Tongue (tissue), 2 donors: ENCODE measurements around the gene CHN2. TPM values are rescaled to one million over a fixed set of nuclear protein-coding genes. Genes with fewer than 3 reads are reported as not detected.

ENCODE experiments used
- DNase-seq: peaks from one replicate; pipeline ENCODE4 v3.0.0-alpha.2; 2015
- total RNA-seq: library from RNA; depleted of rRNA; stranded (reverse); fragments of >200 nt; gene quantifications from one replicate; pipeline ENCODE4 v1.2.3, GENCODE V29; 2014

Gene CHN2
- total RNA-seq, 1 donor from 2014 or later, result 7.6 TPM

- DNase-seq, result no peak
Observed at GRCh38 chr7:29335188-29336083, 140.9 kb downstream of the CHN2 start.

GRCh38 chr7:29337546-29338116 is 143.1 kb downstream of the CHN2 start:
- peak; percentile 32 for DNase-seq

GRCh38 chr7:29340696-29341095 is 146.1 kb downstream of the CHN2 start:
- DNase-seq, result peak; percentile 42

GRCh38 chr7:29341156-29341555 is 146.6 kb downstream of the CHN2 start:
- DNase-seq, result no peak

- DNase-seq, result no peak
Observed at GRCh38 chr7:29342761-29343160, 148.2 kb downstream of the CHN2 start.

- no peak for DNase-seq
Observed at GRCh38 chr7:29343399-29343798, 148.8 kb downstream of the CHN2 start.

GRCh38 chr7:29344334-29344978 is 149.9 kb downstream of the CHN2 start:
- DNase-seq, result no peak

GRCh38 chr7:29345590-29345989 is 151.0 kb downstream of the CHN2 start:
- DNase-seq, result peak; percentile 59

GRCh38 chr7:29346231-29346978 is 151.8 kb downstream of the CHN2 start:
- no peak for DNase-seq

GRCh38 chr7:29349362-29349761 is 154.8 kb downstream of the CHN2 start:
- no peak for DNase-seq

GRCh38 chr7:29350351-29350750 is 155.8 kb downstream of the CHN2 start:
- DNase-seq, result no peak

GRCh38 chr7:29352041-29352440 is 157.5 kb downstream of the CHN2 start:
- DNase-seq, result no peak

GRCh38 chr7:29353810-29354209 is 159.2 kb downstream of the CHN2 start:
- no peak for DNase-seq

GRCh38 chr7:29354340-29354739 is 159.8 kb downstream of the CHN2 start:
- no peak for DNase-seq

GRCh38 chr7:29355388-29355787 is 160.8 kb downstream of the CHN2 start:
- DNase-seq, result no peak

GRCh38 chr7:29356631-29357030 is 162.1 kb downstream of the CHN2 start:
- DNase-seq, result no peak

- DNase-seq, result peak; percentile 13
Observed at GRCh38 chr7:29359482-29360093, 165.0 kb downstream of the CHN2 start.

- peak; percentile 40 for DNase-seq
Observed at GRCh38 chr7:29360633-29361625, 166.4 kb downstream of the CHN2 start.

GRCh38 chr7:29362380-29362779 is 167.8 kb downstream of the CHN2 start:
- DNase-seq, result no peak

GRCh38 chr7:29363636-29364425 is 169.3 kb downstream of the CHN2 start:
- DNase-seq, result no peak
